WERI-Rb-1 (cell line): ENCODE measurements around the gene DDX18.
"Not testable (repeated sequence)": the region's sequence is repeated elsewhere in the genome, so short reads cannot be mapped to it uniquely, and the experiment has no call there.

Experiments
- DNase-seq: peaks from one replicate; pipeline ENCODE4 v3.0.0-alpha.2; 2020
- H3K27ac ChIP-seq: fragments of 250-450 bp; sonication (Bioruptor Pico); 2 replicates; pipeline ENCODE4 v1.5.1; 2020; ENCODE audit warnings: mild to moderate bottlenecking, moderate library complexity
- H3K27me3 ChIP-seq: fragments of 250-450 bp; sonication (Bioruptor Pico); 2 replicates; pipeline ENCODE4 v1.5.1; 2021; ENCODE audit warnings: mild to moderate bottlenecking, low read depth, moderate library complexity; ENCODE audit not compliant: insufficient read depth, severe bottlenecking
- H3K36me3 ChIP-seq: fragments of 250-450 bp; sonication (Bioruptor Pico); 2 replicates; pipeline ENCODE4 v1.5.1; 2020; ENCODE audit warnings: mild to moderate bottlenecking, moderate library complexity
- H3K4me3 ChIP-seq: 2 replicates; pipeline ENCODE4 v1.5.1; 2011; ENCODE audit warnings: low read depth, mild to moderate bottlenecking, control low read depth, low read length
- H3K9me3 ChIP-seq: fragments of 250-450 bp; sonication (Bioruptor Pico); 2 replicates; pipeline ENCODE4 v1.5.1; 2021; ENCODE audit warnings: mild to moderate bottlenecking, moderate library complexity; ENCODE audit not compliant: severe bottlenecking
- CTCF ChIP-seq: IDR thresholded peaks from 2 replicates; pipeline ENCODE4 v1.5.1; 2011; ENCODE audit warnings: low read depth, mild to moderate bottlenecking, control low read depth, inconsistent platforms, low read length

DDX18 gene

GRCh38 chr2:117776888-117777287 is 37.6 kb upstream of the DDX18 start:
- Histone ChIP-seq H3K27ac (no peak overlapping the region), H3K36me3 (no peaks in the 10 kb centered on the region), H3K4me3 (no peak overlapping the region), H3K27me3 (peaks cover 17% of the 10 kb centered on the region), H3K9me3 (no peaks in the 10 kb centered on the region)
- no peak for TF ChIP-seq CTCF
- no peak for DNase-seq

- peak; percentile 62 for DNase-seq
- TF ChIP-seq CTCF = peak; percentile 51
- H3K36me3 ChIP-seq = no peaks in the 10 kb centered on the region
- no peak overlapping the region for H3K27ac ChIP-seq
- H3K4me3 ChIP-seq = no peak overlapping the region
- peaks cover 6% of the 10 kb centered on the region for H3K9me3 ChIP-seq
- H3K27me3 ChIP-seq = no peaks in the 10 kb centered on the region
Observed at GRCh38 chr2:117785740-117786139, 28.8 kb upstream of the DDX18 start.

- peak; percentile 10 for DNase-seq
- TF ChIP-seq CTCF = no peak
- Histone ChIP-seq H3K9me3 (peaks cover 6% of the 10 kb centered on the region), H3K27me3 (no peaks in the 10 kb centered on the region), H3K36me3 (no peaks in the 10 kb centered on the region), H3K27ac (no peak overlapping the region), H3K4me3 (no peak overlapping the region)
Observed at GRCh38 chr2:117786520-117786919, 28.0 kb upstream of the DDX18 start.

- Histone ChIP-seq H3K4me3 (no peak overlapping the region), H3K27ac (no peak overlapping the region), H3K9me3 (peaks cover 3% of the 10 kb centered on the region), H3K36me3 (no peaks in the 10 kb centered on the region), H3K27me3 (no peaks in the 10 kb centered on the region)
- no peak for DNase-seq
- no peak for TF ChIP-seq CTCF
Observed at GRCh38 chr2:117789505-117789904, 25.0 kb upstream of the DDX18 start.

- Histone ChIP-seq H3K9me3 (peaks cover under 1% of the 10 kb centered on the region), H3K27me3 (no peaks in the 10 kb centered on the region), H3K36me3 (no peaks in the 10 kb centered on the region), H3K27ac (no peak overlapping the region), H3K4me3 (no peak overlapping the region)
- no peak for DNase-seq
- no peak for TF ChIP-seq CTCF
Observed at GRCh38 chr2:117794668-117795067, 19.8 kb upstream of the DDX18 start.

GRCh38 chr2:117801826-117802225 is 12.7 kb upstream of the DDX18 start:
- Histone ChIP-seq H3K9me3 (no peaks in the 10 kb centered on the region), H3K27ac (no peak overlapping the region), H3K36me3 (no peaks in the 10 kb centered on the region), H3K27me3 (no peaks in the 10 kb centered on the region), H3K4me3 (no peak overlapping the region)
- no peak for DNase-seq
- TF ChIP-seq CTCF = no peak

- H3K4me3 ChIP-seq, H3K9me3 ChIP-seq, H3K27me3 ChIP-seq, DNase-seq, H3K36me3 ChIP-seq, H3K27ac ChIP-seq: not testable (repeated sequence)
Observed at GRCh38 chr2:117803644-117804325, 10.7 kb upstream of the DDX18 start.
